HCT116 (cell line): ENCODE results near the gene SUGCT.

Source experiments
- EZH2 ChIP-seq: fragments of 200-600 bp; sonication (generic); IDR thresholded peaks from 2 replicates; pipeline ENCODE4 v1.6.1; 2017; ENCODE audit warnings: antibody characterized with exemption, mixed run types
- POLR2A ChIP-seq: IDR thresholded peaks from 2 replicates; pipeline ENCODE4 v1.7.0; 2011; ENCODE audit warnings: borderline replicate concordance; ENCODE audit not compliant: insufficient read depth, insufficient read length; ENCODE audit errors: extremely low read depth
- TF ChIP-seq, protein P1 (sequence below), 3 experiments: fragments of 200-600 bp in 1 of 3; sonication (generic) in 1 of 3; IDR thresholded peaks in 2 of 3; conservative IDR thresholded peaks in 1 of 3; 2 replicates each; pipeline ENCODE4 v1.5.1; 2012 to 2017; ENCODE audit warnings: low read depth in 2 of 3, low read length in 2 of 3, antibody characterized with exemption in 1 of 3, borderline replicate concordance in 1 of 3, control low read depth in 1 of 3, mild to moderate bottlenecking in 1 of 3, mixed read lengths in 1 of 3, mixed run types in 1 of 3, moderate library complexity in 1 of 3; ENCODE audit not compliant: insufficient read depth in 1 of 3
- TF ChIP-seq, protein P2 (sequence below): IDR thresholded peaks from 2 replicates; pipeline ENCODE4 v1.6.1; 2012; ENCODE audit warnings: low read depth

DNA sequence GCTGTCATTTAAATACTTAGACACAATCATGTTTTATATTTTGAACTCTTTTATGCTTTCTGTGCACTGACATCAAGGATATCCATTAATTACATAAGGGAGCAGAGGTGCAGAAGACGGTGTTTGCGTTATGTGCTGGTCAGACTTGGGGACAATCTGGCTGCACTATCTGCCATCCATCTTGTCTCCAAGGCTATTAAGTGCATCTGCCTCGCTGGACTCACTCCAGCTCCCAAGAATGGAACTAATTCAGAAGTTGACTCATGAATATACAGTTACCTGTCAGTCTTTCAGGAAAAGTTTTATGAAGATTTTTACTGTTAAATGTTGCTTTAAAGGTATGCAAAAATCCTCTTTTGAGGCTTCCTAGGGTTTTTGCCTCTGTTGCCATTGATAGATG lies 391.0 kb downstream of the SUGCT start:
- TF ChIP-seq, protein P1, sequence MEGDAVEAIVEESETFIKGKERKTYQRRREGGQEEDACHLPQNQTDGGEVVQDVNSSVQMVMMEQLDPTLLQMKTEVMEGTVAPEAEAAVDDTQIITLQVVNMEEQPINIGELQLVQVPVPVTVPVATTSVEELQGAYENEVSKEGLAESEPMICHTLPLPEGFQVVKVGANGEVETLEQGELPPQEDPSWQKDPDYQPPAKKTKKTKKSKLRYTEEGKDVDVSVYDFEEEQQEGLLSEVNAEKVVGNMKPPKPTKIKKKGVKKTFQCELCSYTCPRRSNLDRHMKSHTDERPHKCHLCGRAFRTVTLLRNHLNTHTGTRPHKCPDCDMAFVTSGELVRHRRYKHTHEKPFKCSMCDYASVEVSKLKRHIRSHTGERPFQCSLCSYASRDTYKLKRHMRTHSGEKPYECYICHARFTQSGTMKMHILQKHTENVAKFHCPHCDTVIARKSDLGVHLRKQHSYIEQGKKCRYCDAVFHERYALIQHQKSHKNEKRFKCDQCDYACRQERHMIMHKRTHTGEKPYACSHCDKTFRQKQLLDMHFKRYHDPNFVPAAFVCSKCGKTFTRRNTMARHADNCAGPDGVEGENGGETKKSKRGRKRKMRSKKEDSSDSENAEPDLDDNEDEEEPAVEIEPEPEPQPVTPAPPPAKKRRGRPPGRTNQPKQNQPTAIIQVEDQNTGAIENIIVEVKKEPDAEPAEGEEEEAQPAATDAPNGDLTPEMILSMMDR (IDR thresholded peaks at IDR 0.05 in 2 of 3, conservative IDR thresholded peaks at IDR 0.05 in 1 of 3; ENCODE audit: borderline replicate concordance in 1 of 3, insufficient read depth in 1 of 3, low read depth in 2 of 3, low read length in 2 of 3) = no peak
- TF ChIP-seq POLR2A = no peak
- no peak for TF ChIP-seq EZH2
- TF ChIP-seq, protein P2, sequence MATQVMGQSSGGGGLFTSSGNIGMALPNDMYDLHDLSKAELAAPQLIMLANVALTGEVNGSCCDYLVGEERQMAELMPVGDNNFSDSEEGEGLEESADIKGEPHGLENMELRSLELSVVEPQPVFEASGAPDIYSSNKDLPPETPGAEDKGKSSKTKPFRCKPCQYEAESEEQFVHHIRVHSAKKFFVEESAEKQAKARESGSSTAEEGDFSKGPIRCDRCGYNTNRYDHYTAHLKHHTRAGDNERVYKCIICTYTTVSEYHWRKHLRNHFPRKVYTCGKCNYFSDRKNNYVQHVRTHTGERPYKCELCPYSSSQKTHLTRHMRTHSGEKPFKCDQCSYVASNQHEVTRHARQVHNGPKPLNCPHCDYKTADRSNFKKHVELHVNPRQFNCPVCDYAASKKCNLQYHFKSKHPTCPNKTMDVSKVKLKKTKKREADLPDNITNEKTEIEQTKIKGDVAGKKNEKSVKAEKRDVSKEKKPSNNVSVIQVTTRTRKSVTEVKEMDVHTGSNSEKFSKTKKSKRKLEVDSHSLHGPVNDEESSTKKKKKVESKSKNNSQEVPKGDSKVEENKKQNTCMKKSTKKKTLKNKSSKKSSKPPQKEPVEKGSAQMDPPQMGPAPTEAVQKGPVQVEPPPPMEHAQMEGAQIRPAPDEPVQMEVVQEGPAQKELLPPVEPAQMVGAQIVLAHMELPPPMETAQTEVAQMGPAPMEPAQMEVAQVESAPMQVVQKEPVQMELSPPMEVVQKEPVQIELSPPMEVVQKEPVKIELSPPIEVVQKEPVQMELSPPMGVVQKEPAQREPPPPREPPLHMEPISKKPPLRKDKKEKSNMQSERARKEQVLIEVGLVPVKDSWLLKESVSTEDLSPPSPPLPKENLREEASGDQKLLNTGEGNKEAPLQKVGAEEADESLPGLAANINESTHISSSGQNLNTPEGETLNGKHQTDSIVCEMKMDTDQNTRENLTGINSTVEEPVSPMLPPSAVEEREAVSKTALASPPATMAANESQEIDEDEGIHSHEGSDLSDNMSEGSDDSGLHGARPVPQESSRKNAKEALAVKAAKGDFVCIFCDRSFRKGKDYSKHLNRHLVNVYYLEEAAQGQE = no peak
